Brain microvascular endothelial cell (primary cell): ENCODE results near the gene STK16.
A peak's percentile ranks its signal among the peaks of the same experiment; 100 is the strongest.

Experiments
- DNase-seq: peaks from one replicate; pipeline ENCODE4 v3.0.0-alpha.2; 2020
- H3K27ac ChIP-seq: fragments of 250-450 bp; sonication (Bioruptor Pico); 2 replicates; pipeline ENCODE4 v1.5.1; 2020; ENCODE audit warnings: mild to moderate bottlenecking, moderate library complexity
- H3K27me3 ChIP-seq: fragments of 250-450 bp; sonication (Bioruptor Pico); replicated peaks from 2 replicates; pipeline ENCODE4 v1.5.1; 2020; ENCODE audit warnings: mild to moderate bottlenecking
- H3K36me3 ChIP-seq: fragments of 250-450 bp; sonication (Bioruptor Pico); replicated peaks from 2 replicates; pipeline ENCODE4 v1.5.1; 2020; ENCODE audit warnings: mild to moderate bottlenecking
- H3K4me3 ChIP-seq: 2 replicates; pipeline ENCODE4 v1.5.1; 2011; ENCODE audit warnings: low read depth, mild to moderate bottlenecking, control low read depth, low read length, moderate library complexity
- in situ Hi-C: cut with HindIII; loops from 2 replicates; pipeline ENCODE4 v1.10.0; 2017; ENCODE audit warnings: low sequenced_read_pairs, low pct_ligation_motif_present
- TF ChIP-seq, protein P1 (sequence below): IDR thresholded peaks from 2 replicates; pipeline ENCODE4 v1.5.1; 2011; ENCODE audit warnings: low read depth, mild to moderate bottlenecking, moderate library complexity, low read length, control low read depth, inconsistent platforms; ENCODE audit errors: missing control alignments

The STK16 gene

GRCh38 chr2:219294356-219295351, 49.4 kb downstream of the STK16 start:
- DNase-seq: peak; percentile 60
- TF ChIP-seq, protein P1, sequence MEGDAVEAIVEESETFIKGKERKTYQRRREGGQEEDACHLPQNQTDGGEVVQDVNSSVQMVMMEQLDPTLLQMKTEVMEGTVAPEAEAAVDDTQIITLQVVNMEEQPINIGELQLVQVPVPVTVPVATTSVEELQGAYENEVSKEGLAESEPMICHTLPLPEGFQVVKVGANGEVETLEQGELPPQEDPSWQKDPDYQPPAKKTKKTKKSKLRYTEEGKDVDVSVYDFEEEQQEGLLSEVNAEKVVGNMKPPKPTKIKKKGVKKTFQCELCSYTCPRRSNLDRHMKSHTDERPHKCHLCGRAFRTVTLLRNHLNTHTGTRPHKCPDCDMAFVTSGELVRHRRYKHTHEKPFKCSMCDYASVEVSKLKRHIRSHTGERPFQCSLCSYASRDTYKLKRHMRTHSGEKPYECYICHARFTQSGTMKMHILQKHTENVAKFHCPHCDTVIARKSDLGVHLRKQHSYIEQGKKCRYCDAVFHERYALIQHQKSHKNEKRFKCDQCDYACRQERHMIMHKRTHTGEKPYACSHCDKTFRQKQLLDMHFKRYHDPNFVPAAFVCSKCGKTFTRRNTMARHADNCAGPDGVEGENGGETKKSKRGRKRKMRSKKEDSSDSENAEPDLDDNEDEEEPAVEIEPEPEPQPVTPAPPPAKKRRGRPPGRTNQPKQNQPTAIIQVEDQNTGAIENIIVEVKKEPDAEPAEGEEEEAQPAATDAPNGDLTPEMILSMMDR: peak; percentile 82
- Histone ChIP-seq H3K27ac (no peak overlapping the region), H3K4me3 (peak overlapping the region; percentile 57), H3K36me3 (no peaks in the 10 kb centered on the region), H3K27me3 (no peaks in the 10 kb centered on the region)
- in situ Hi-C loops: no loop called here

- Histone ChIP-seq H3K27me3 (peaks cover 11% of the 10 kb centered on the region), H3K4me3 (no peak overlapping the region), H3K27ac (no peak overlapping the region), H3K36me3 (no peaks in the 10 kb centered on the region)
- DNase-seq: no peak
- in situ Hi-C loops: no loop called here
- TF ChIP-seq, protein P1: no peak
Observed at GRCh38 chr2:219296142-219296541, 50.9 kb downstream of the STK16 start.

- Histone ChIP-seq H3K27ac (no peak overlapping the region), H3K4me3 (no peak overlapping the region), H3K36me3 (no peaks in the 10 kb centered on the region), H3K27me3 (peaks cover 18% of the 10 kb centered on the region)
- TF ChIP-seq, protein P1: no peak
- in situ Hi-C loops: no loop called here
- DNase-seq: no peak
Observed at GRCh38 chr2:219296631-219297391, 51.5 kb downstream of the STK16 start.

- in situ Hi-C loops: no loop called here
- peaks cover 28% of the 10 kb centered on the region for H3K27me3 ChIP-seq
- H3K27ac ChIP-seq: no peak overlapping the region
- TF ChIP-seq, protein P1: peak; percentile 53
- H3K4me3 ChIP-seq: no peak overlapping the region
- DNase-seq: no peak
- H3K36me3 ChIP-seq: no peaks in the 10 kb centered on the region
Observed at GRCh38 chr2:219297766-219298456, 52.6 kb downstream of the STK16 start.

- DNase-seq: peak; percentile 66
- no peak overlapping the region for H3K27ac ChIP-seq
- TF ChIP-seq, protein P1: peak; percentile 99
- in situ Hi-C loops: no loop called here
- peaks cover 30% of the 10 kb centered on the region for H3K27me3 ChIP-seq
- H3K4me3 ChIP-seq: no peak overlapping the region
- no peaks in the 10 kb centered on the region for H3K36me3 ChIP-seq
Observed at GRCh38 chr2:219298759-219299371, 53.6 kb downstream of the STK16 start.
